Ishikawa (cell line): ENCODE measurements around the gene FAM135A.

Source experiments
- CEBPB ChIP-seq: IDR thresholded peaks from 2 replicates; pipeline ENCODE4 v1.6.1; 2012
- CREB1 ChIP-seq: IDR thresholded peaks from 2 replicates; pipeline ENCODE4 v1.6.1; 2012; ENCODE audit warnings: low read depth
- EGR1 ChIP-seq: IDR thresholded peaks from 2 replicates; pipeline ENCODE4 v1.6.1; 2012
- EP300 ChIP-seq: IDR thresholded peaks from 2 replicates; pipeline ENCODE4 v1.6.1; 2012; ENCODE audit warnings: borderline replicate concordance
- FOXM1 ChIP-seq: IDR thresholded peaks from 2 replicates; pipeline ENCODE4 v1.6.1; 2012; ENCODE audit warnings: low read depth, borderline replicate concordance
- MAX ChIP-seq: IDR thresholded peaks from 2 replicates; pipeline ENCODE4 v1.6.1; 2012
- NFIC ChIP-seq: IDR thresholded peaks from 2 replicates; pipeline ENCODE4 v1.6.1; 2012
- RAD21 ChIP-seq: IDR thresholded peaks from 2 replicates; pipeline ENCODE4 v1.6.1; 2012; ENCODE audit warnings: low read depth
- TAF1 ChIP-seq: IDR thresholded peaks from 2 replicates; pipeline ENCODE4 v1.6.1; 2012; ENCODE audit warnings: low read depth, mild to moderate bottlenecking
- TCF12 ChIP-seq: IDR thresholded peaks from 2 replicates; pipeline ENCODE4 v1.6.1; 2012; ENCODE audit warnings: low read depth
- TEAD4 ChIP-seq: IDR thresholded peaks from 2 replicates; pipeline ENCODE4 v1.6.1; 2012
- USF1 ChIP-seq: IDR thresholded peaks from 2 replicates; pipeline ENCODE4 v1.6.1; 2012
- YY1 ChIP-seq: IDR thresholded peaks from 2 replicates; pipeline ENCODE4 v1.6.1; 2012; ENCODE audit warnings: low read depth
- ZBTB7A ChIP-seq: IDR thresholded peaks from 2 replicates; pipeline ENCODE4 v1.6.1; 2012; ENCODE audit warnings: low read depth
- TF ChIP-seq, protein P1 (sequence below): IDR thresholded peaks from 2 replicates; pipeline ENCODE4 v1.6.1; 2012; ENCODE audit warnings: low read depth, mild to moderate bottlenecking

Gene FAM135A

GRCh38 chr6:70404658-70405057 is 8.7 kb upstream of the FAM135A start:
- no peak for TF ChIP-seq TEAD4
- no peak for TF ChIP-seq RAD21
- TF ChIP-seq TCF12, result no peak
- TF ChIP-seq, protein P1, sequence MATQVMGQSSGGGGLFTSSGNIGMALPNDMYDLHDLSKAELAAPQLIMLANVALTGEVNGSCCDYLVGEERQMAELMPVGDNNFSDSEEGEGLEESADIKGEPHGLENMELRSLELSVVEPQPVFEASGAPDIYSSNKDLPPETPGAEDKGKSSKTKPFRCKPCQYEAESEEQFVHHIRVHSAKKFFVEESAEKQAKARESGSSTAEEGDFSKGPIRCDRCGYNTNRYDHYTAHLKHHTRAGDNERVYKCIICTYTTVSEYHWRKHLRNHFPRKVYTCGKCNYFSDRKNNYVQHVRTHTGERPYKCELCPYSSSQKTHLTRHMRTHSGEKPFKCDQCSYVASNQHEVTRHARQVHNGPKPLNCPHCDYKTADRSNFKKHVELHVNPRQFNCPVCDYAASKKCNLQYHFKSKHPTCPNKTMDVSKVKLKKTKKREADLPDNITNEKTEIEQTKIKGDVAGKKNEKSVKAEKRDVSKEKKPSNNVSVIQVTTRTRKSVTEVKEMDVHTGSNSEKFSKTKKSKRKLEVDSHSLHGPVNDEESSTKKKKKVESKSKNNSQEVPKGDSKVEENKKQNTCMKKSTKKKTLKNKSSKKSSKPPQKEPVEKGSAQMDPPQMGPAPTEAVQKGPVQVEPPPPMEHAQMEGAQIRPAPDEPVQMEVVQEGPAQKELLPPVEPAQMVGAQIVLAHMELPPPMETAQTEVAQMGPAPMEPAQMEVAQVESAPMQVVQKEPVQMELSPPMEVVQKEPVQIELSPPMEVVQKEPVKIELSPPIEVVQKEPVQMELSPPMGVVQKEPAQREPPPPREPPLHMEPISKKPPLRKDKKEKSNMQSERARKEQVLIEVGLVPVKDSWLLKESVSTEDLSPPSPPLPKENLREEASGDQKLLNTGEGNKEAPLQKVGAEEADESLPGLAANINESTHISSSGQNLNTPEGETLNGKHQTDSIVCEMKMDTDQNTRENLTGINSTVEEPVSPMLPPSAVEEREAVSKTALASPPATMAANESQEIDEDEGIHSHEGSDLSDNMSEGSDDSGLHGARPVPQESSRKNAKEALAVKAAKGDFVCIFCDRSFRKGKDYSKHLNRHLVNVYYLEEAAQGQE, result no peak
- no peak for TF ChIP-seq NFIC
- TF ChIP-seq EGR1, result no peak
- no peak for TF ChIP-seq CREB1
- no peak for TF ChIP-seq USF1
- TF ChIP-seq EP300, result no peak
- no peak for TF ChIP-seq YY1

DNA sequence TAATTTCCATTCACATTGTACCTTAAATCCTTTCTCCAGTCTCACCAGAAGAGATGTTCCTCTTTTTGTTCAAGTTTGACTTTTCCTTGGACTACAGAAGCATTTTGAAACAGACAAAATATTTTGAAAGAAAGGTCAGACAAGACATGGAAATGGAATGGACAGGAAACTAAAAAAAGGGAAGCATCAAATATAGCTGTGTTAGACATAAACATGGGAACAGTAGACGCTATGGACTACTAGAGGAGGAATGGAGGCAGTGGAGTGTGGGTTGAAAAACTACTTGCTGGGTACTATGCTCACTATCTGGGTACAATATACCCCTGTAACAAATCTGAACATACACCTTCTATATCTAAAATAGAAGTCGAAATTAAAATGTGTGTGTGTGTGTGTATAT is 4.1 kb upstream of the FAM135A start:
- TF ChIP-seq TCF12 (no peak), EP300 (no peak), USF1 (no peak), TAF1 (no peak), CREB1 (no peak), NFIC (no peak), ZBTB7A (no peak), CEBPB (no peak), RAD21 (no peak), TEAD4 (no peak), EGR1 (no peak), YY1 (no peak)
- TF ChIP-seq, protein P1, result no peak

DNA sequence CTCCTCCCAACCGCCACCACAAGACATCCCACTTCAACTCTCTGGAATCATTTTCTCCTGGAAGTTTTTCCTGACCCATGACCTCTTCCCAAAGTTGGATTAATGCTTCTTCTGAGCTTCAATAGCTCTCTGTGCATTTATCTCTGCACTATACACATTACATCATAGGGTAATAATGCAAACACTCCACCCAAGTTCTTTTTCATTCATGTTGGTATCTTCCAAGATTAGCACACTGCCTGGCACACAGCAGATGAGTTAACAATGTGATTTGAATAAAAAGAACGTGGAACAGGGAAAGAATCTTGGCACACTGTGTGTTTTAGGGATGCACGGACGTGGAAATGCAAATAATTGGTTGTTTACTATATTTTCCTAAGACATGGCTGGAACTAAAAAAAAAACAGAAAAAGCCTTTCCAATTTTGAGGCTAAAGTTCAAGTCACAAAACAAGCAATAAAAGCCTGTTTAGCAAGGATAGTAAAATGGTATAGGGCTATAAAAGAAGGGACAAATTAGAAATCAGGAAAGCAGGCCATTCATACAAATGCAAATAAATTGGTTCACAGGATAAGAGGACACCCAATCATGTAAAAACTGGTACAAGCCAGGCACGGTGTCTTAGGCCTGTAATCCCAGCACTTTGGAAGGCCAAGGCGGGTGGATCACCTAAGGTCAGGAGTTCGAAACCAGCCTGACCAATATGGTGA is 1.6 kb upstream of the FAM135A start:
- TF ChIP-seq RAD21 (no peak), EP300 (no peak), CREB1 (no peak), TCF12 (no peak), MAX (no peak), TEAD4 (no peak), ZBTB7A (no peak), EGR1 (no peak), FOXM1 (no peak), USF1 (no peak), NFIC (no peak), CEBPB (no peak), YY1 (no peak), TAF1 (no peak)
- TF ChIP-seq, protein P1, result no peak
